Measurements from ENCODE around the gene PIGB. TPM values are rescaled to one million over a fixed set of nuclear protein-coding genes. Genes with fewer than 3 reads are reported as not detected.
A peak's percentile ranks its signal among the peaks of the same experiment; 100 is the strongest.

The PIGB gene
- total RNA-seq, 4 donors from 2014 or later = 12.9 to 29.4 (median 24.1) TPM

DNA sequence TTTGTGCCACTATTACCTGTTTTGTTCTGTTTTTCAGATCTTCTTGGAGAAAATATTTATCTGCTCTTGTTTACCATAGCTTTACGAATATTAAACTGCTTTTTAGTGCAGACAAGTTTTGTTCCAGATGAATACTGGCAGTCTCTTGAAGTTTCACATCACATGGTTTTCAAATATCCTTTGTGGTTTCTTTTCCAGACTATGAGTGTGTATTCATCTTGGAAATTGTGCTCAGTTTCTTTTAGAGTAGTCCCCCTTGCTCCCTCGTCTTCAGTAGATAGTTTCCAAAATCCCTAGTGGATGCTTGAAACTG is 1.2 kb downstream of the PIGB start:
- Histone ChIP-seq H3K27me3 (no peaks in the 10 kb centered on the region), H3K36me3 (no peaks in the 10 kb centered on the region), H3K9me3 (no peaks in the 10 kb centered on the region), H3K4me1 (peaks cover 23 to 26% of the 10 kb centered on the region in 2 donors), H3K27ac (peak overlapping the region; percentile 32 to 96 (median 89)), H3K4me3 (replicated peaks in 1 of 3) (peak overlapping the region in 1 of 3 donors; percentile 58)
- intact Hi-C loops (cut with DNase I) = no loop called here
- TF ChIP-seq POLR2A (IDR thresholded peaks at IDR 0.05) = no peak
- TF ChIP-seq, protein P1, sequence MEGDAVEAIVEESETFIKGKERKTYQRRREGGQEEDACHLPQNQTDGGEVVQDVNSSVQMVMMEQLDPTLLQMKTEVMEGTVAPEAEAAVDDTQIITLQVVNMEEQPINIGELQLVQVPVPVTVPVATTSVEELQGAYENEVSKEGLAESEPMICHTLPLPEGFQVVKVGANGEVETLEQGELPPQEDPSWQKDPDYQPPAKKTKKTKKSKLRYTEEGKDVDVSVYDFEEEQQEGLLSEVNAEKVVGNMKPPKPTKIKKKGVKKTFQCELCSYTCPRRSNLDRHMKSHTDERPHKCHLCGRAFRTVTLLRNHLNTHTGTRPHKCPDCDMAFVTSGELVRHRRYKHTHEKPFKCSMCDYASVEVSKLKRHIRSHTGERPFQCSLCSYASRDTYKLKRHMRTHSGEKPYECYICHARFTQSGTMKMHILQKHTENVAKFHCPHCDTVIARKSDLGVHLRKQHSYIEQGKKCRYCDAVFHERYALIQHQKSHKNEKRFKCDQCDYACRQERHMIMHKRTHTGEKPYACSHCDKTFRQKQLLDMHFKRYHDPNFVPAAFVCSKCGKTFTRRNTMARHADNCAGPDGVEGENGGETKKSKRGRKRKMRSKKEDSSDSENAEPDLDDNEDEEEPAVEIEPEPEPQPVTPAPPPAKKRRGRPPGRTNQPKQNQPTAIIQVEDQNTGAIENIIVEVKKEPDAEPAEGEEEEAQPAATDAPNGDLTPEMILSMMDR (IDR thresholded peaks at IDR 0.05) = no peak
- DNase-seq = no peak
- WGBS, 2 donors = 36 to 52% methylated on average over 2 of the region's 2 CpGs

DNA sequence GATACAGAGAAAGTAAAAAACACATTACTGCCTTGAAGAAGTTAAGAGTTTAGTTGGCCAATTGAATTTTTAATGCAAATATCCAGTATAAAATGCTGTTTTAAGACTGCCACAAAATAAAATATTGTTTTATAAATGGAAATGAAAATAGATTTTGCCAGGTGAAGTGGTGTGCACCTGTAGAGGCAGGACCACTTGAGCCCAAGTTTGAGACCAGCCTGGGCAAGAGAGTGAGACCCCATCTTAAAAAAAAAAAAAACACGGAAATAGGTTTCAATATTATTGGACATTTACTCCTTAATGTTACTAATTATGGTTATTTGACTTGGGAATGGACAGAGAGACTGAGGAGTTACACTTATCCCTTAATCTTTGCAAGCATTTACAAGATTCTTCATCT is 1.9 kb downstream of the PIGB start:
- Histone ChIP-seq H3K9me3 (no peaks in the 10 kb centered on the region), H3K36me3 (no peaks in the 10 kb centered on the region), H3K4me3 (replicated peaks in 1 of 3) (no peak overlapping the region), H3K27me3 (no peaks in the 10 kb centered on the region), H3K27ac (peak overlapping the region in 1 of 3 donors; percentile 96), H3K4me1 (peaks cover 23 to 26% of the 10 kb centered on the region in 2 donors)
- WGBS, 2 donors = 87 to 94% methylated on average over 1 of the region's 1 CpG
- no peak for DNase-seq
- intact Hi-C loops (cut with DNase I) = no loop called here
- TF ChIP-seq POLR2A (IDR thresholded peaks at IDR 0.05) = no peak
- TF ChIP-seq, protein P1 (IDR thresholded peaks at IDR 0.05) = no peak

DNA sequence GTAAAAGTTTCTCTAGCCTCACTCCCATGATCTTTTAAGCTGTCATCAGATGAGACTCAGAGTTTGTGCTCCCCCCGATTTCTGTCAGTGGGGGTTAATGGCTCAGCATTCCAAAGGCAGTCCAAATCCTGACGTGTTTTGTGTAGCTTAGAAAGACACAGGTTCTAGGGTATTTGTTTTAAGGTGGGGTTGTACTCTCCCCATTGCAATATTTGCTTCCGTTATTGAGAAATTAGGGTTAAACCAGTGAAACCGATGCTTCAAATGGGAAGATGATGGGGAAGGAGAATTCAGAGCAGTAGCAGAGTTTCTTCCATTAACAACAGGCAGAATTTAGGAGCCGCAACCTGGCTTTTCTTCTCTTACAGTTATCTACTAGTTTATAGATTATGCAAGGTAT is 3.4 kb downstream of the PIGB start:
- no peaks in the 10 kb centered on the region for H3K27me3 ChIP-seq
- TF ChIP-seq, protein P1 (IDR thresholded peaks at IDR 0.05) = no peak
- intact Hi-C loops (cut with DNase I) = no loop called here

DNA sequence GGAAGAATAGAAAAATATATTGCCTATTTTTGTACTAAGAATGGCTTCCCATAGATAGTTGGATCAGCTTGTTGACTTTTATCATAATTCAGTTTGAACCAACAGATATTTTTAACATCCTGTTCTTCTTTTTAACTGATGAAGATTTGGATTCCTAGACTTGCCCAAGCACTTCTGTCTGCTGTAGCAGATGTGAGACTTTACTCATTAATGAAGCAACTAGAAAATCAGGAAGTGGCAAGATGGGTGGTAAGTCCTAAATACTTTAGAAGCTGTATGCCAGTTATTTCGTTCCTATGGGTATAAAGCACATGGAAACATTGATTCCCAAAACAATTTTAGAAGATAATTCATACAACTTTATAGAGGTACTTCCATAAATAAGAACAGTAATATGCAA is 8.4 kb downstream of the PIGB start:
- 80 to 89% methylated on average over 1 of the region's 1 CpG for WGBS, 2 donors
- H3K4me1 ChIP-seq = no peaks in the 10 kb centered on the region

More for the DNA sequence above, 3.4 kb downstream of the PIGB start:
- Histone ChIP-seq H3K9me3 (no peaks in the 10 kb centered on the region), H3K4me3 (replicated peaks in 1 of 3) (no peak overlapping the region), H3K27ac (no peak overlapping the region), H3K36me3 (no peaks in the 10 kb centered on the region), H3K4me1 (peaks cover 19 to 22% of the 10 kb centered on the region in 2 donors)
- 83 to 86% methylated on average over 5 of the region's 5 CpGs for WGBS, 2 donors
- no peak for DNase-seq

DNA sequence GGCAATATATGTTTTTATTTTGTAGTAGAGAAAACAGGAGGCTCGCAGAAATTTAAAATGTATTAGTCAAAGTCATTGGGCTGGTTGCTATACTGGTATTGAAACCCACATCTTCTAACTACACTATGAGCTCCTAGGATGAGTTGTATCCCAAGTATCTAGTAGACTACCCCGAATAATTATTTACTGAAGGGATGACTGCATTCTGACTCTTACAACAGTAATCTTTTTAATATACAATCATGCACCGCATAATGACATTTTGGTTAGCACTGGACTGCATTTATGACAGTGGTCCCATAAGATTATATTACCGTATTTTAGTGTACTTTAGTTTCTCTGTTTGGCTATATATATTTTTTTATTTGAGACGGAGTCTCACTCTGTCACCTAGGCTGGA is 15.3 kb downstream of the PIGB start:
- DNase-seq = no peak
- WGBS, 2 donors = 93 to 97% methylated on average over 5 of the region's 5 CpGs
- Histone ChIP-seq H3K4me1 (no peaks in the 10 kb centered on the region), H3K27me3 (no peaks in the 10 kb centered on the region), H3K9me3 (no peaks in the 10 kb centered on the region), H3K27ac (no peak overlapping the region), H3K4me3 (replicated peaks in 1 of 3) (no peak overlapping the region), H3K36me3 (peaks cover 13 to 15% of the 10 kb centered on the region in 2 donors)
- TF ChIP-seq, protein P1 (IDR thresholded peaks at IDR 0.05) = no peak
- TF ChIP-seq POLR2A (IDR thresholded peaks at IDR 0.05) = no peak
- intact Hi-C loops (cut with DNase I) = no loop called here

More for the DNA sequence above, 8.4 kb downstream of the PIGB start:
- Histone ChIP-seq H3K27ac (no peak overlapping the region), H3K36me3 (peaks cover 5 to 11% of the 10 kb centered on the region in 2 donors), H3K27me3 (no peaks in the 10 kb centered on the region), H3K4me3 (replicated peaks in 1 of 3) (no peak overlapping the region), H3K9me3 (no peaks in the 10 kb centered on the region)
- intact Hi-C loops (cut with DNase I) = no loop called here
- DNase-seq = no peak
- TF ChIP-seq POLR2A (IDR thresholded peaks at IDR 0.05) = no peak
- TF ChIP-seq, protein P1 (IDR thresholded peaks at IDR 0.05) = no peak
